Small intestine (tissue), 16 donors: ENCODE data around the gene CYP2A7. TPM values are rescaled to one million over a fixed set of nuclear protein-coding genes. Genes with fewer than 3 reads are reported as not detected.
A peak's percentile ranks its signal among the peaks of the same experiment; 100 is the strongest.
"Not testable (repeated sequence)": the region's sequence is repeated elsewhere in the genome, so short reads cannot be mapped to it uniquely, and the experiment has no call there.

ENCODE experiments used
- DNase-seq, 2 donors: peaks; one replicate each; pipeline versions ENCODE4 v3.0.0 to v3.0.0-alpha.2; 2013
- FAIRE-seq: peaks from 2 replicates; lab custom pipeline; 2012; peaks lifted over from hg19 to GRCh38; lab: Jason Lieb, UNC
- H3K27ac ChIP-seq, 3 donors: one replicate each; pipeline ENCODE4 v1.5.1; 2013; ENCODE audit warnings: low read length in 2 of 3, mild to moderate bottlenecking in 2 of 3, control low read depth in 1 of 3, inconsistent platforms in 1 of 3, low read depth in 1 of 3, moderate library complexity in 1 of 3
- H3K27me3 ChIP-seq, 3 donors: one replicate each; pipeline ENCODE4 v1.6.1; 2013; ENCODE audit warnings: low read length in 3 of 3, inconsistent platforms in 1 of 3; ENCODE audit not compliant: control insufficient read depth in 3 of 3, insufficient read depth in 3 of 3
- H3K36me3 ChIP-seq, 3 donors: one replicate each; pipeline ENCODE4 v1.6.1; 2013; ENCODE audit warnings: low read length in 3 of 3, inconsistent platforms in 1 of 3, low read depth in 1 of 3, mild to moderate bottlenecking in 1 of 3, moderate library complexity in 1 of 3; ENCODE audit not compliant: control insufficient read depth in 3 of 3, insufficient read depth in 2 of 3
- H3K4me1 ChIP-seq, 3 donors: one replicate each; pipeline ENCODE4 v1.6.1; 2013; ENCODE audit warnings: low read length in 2 of 3, inconsistent platforms in 1 of 3, low read depth in 1 of 3, mild to moderate bottlenecking in 1 of 3, moderate library complexity in 1 of 3; ENCODE audit not compliant: control insufficient read depth in 3 of 3, insufficient read depth in 2 of 3
- H3K4me3 ChIP-seq, 3 donors: one replicate each; pipeline ENCODE4 v1.5.1; 2013; ENCODE audit warnings: low read length in 3 of 3, control low read depth in 1 of 3, inconsistent platforms in 1 of 3, low read depth in 1 of 3, mild to moderate bottlenecking in 1 of 3, moderate library complexity in 1 of 3
- H3K9me3 ChIP-seq, 2 donors: one replicate each; pipeline ENCODE4 v1.6.1; 2013; ENCODE audit warnings: low read depth in 1 of 2, low read length in 1 of 2; ENCODE audit not compliant: control insufficient read depth in 2 of 2, insufficient read depth in 1 of 2
- whole genome bisulfite sequencing, 3 donors: extraction: QIAGEN DNeasy Blood & Tissue Kit; methylation state at CpG; one replicate each; pipeline ENCODE4 v1.1.7; 2013; 5-methylcytosine and 5-hydroxymethylcytosine counted together
- long read RNA-seq, 10 donors: transcript quantifications; one replicate each; lab custom pipeline, GENCODE V29; 2026
- polyA plus RNA-seq, 4 donors: library from polyadenylated mRNA; stranded (reverse) in 3 of 4; unstranded in 1 of 4; fragments of 200-250 nt in 3 of 4; fragments of 120-200 nt in 1 of 4; gene quantifications; one replicate each; pipeline versions ENCODE4 v1.2.1 to v1.2.3, GENCODE V29; 2013
- donor health status: healthy with polysubstance abuse.
- donor health status: control.
- donor health status: control.
- donor health status: Bipolar disorder and iron deficiency.
- donor health status: healthy.

CYP2A7 gene
- under 1 TPM in 1 of 4 donors, not detected in 3; 0.13 TPM for polyA plus RNA-seq
- long read RNA-seq, donor 1, partial matches to known transcripts, result 30 of 30 reads
- long read RNA-seq, donor 1, other reads (novel, unspliced or antisense), result 0 of 30 reads
- long read RNA-seq, donor 2, result 0 reads
- long read RNA-seq, donor 3, result 0 reads
- long read RNA-seq, donor 4, result 0 reads
- long read RNA-seq, donor 5, result 0 reads
- long read RNA-seq, donor 6, result 0 reads
- long read RNA-seq, donor 7, result 0 reads
- long read RNA-seq, donor 8, result 0 reads
- long read RNA-seq, donor 9, result 0 reads
- long read RNA-seq, donor 10, result 0 reads

DNA sequence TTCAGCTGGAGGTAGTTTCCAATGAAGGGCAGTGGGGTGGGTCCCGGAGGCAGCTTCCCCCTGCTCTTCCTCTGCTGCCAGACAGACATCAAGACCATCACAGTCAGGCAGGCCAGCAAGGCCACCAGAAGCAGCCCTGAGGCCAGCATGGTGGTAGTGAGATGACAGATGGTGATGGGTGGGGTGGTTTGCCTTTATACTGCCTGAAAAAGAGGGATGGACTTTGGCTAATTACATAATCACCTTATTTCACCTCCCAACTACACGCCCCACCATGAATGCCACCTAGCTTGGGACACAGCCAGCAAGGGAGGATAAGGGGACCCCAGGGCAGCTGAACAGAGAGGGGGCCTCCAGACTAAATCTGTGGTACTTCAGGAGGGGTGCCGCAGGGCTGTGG is at the start of gene CYP2A7:
TSS of gene CYP2A7 (minus strand) at position 170 of the 400 bp plus-strand sequence. CDS start at position 149, 21 bp downstream.
- not testable (repeated sequence) for H3K36me3 ChIP-seq, H3K27ac ChIP-seq, H3K4me3 ChIP-seq, H3K9me3 ChIP-seq, FAIRE-seq
- 52 to 73% (median 71%) methylated on average over 3 of the region's 3 CpGs for WGBS, 3 donors
- Histone ChIP-seq H3K27me3 (peaks cover 0 to 13% (median 0%) of the 10 kb centered on the region in 3 donors), H3K4me1 (peaks cover 0 to 11% (median 0%) of the 10 kb centered on the region in 3 donors)
- peak; percentile 54 to 62 for DNase-seq

- not testable (repeated sequence) for H3K27ac ChIP-seq, FAIRE-seq, H3K9me3 ChIP-seq, H3K36me3 ChIP-seq, H3K4me3 ChIP-seq, H3K27me3 ChIP-seq, DNase-seq
- peaks cover 0 to 27% (median 2%) of the 10 kb centered on the region in 3 donors for H3K4me1 ChIP-seq
- 86 to 91% (median 89%) methylated on average over 2 of the region's 2 CpGs for WGBS, 3 donors
Measured at GRCh38 chr19:40930799-40931198, 48.8 kb upstream of the CYP2A7 start.

- WGBS, 3 donors, result 72 to 81% (median 72%) methylated on average over 2 to 3 of the region's 3 CpGs
- not testable (repeated sequence) for FAIRE-seq, H3K27me3 ChIP-seq, H3K36me3 ChIP-seq, DNase-seq, H3K4me3 ChIP-seq, H3K9me3 ChIP-seq, H3K27ac ChIP-seq
- H3K4me1 ChIP-seq, result peaks cover 0 to 32% (median 2%) of the 10 kb centered on the region in 3 donors
Measured at GRCh38 chr19:40929942-40930341, 47.9 kb upstream of the CYP2A7 start.

- H3K4me3 ChIP-seq, result no peak overlapping the region
- peaks cover 0 to 38% (median 2%) of the 10 kb centered on the region in 3 donors for H3K4me1 ChIP-seq
- H3K36me3 ChIP-seq, result no peaks in the 10 kb centered on the region
- WGBS, 3 donors, result 45 to 71% (median 65%) methylated on average over 1 of the region's 1 CpG
- peaks cover 0 to 6% of the 10 kb centered on the region in 2 donors for H3K9me3 ChIP-seq
- DNase-seq, result peak; percentile 39 to 78
- no peaks in the 10 kb centered on the region for H3K27me3 ChIP-seq
- H3K27ac ChIP-seq, result peak overlapping the region in 1 of 3 donors; percentile 87
- no peak for FAIRE-seq
Measured at GRCh38 chr19:40928850-40929249, 46.8 kb upstream of the CYP2A7 start.

DNA sequence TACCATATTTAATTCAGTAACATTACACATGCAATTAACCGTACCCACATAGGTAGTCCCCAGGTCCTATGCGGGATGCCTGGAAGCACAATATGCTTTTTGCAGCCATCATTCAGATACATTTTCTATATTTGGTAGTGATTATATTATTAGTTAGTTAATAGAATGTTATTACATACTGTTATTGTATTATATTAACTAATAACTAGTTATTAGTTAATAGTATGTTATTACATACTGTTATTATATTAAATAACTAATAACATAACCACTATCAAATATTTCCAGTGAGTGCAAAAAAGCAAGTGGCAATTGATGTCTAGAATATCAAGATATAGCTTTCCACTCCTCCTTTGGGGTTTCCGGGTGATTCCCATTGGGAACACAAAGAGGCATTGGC is 45.5 kb upstream of the CYP2A7 start:
- Histone ChIP-seq H3K4me1 (peaks cover 0 to 50% (median 2%) of the 10 kb centered on the region in 3 donors), H3K27ac (peak overlapping the region in 1 of 3 donors; percentile 87), H3K4me3 (no peak overlapping the region), H3K9me3 (peaks cover 0 to 6% of the 10 kb centered on the region in 2 donors), H3K36me3 (no peaks in the 10 kb centered on the region), H3K27me3 (no peaks in the 10 kb centered on the region)
- DNase-seq (no peak), FAIRE-seq (no peak)
- 70 to 83% (median 78%) methylated on average over 3 of the region's 3 CpGs for WGBS, 3 donors

GRCh38 chr19:40926276-40926675 is 44.2 kb upstream of the CYP2A7 start:
- not testable (repeated sequence) for FAIRE-seq, H3K9me3 ChIP-seq, DNase-seq, H3K36me3 ChIP-seq, H3K27me3 ChIP-seq
- Histone ChIP-seq H3K27ac (peak overlapping the region in 1 of 3 donors; percentile 81), H3K4me1 (peaks cover 0 to 58% (median 2%) of the 10 kb centered on the region in 3 donors), H3K4me3 (peak overlapping the region in 1 of 3 donors; percentile 39)
- 87 to 97% (median 93%) methylated on average over 1 of the region's 1 CpG for WGBS, 3 donors

- 34 to 58% (median 47%) methylated on average over 7 of the region's 7 CpGs for WGBS, 3 donors
- peak; percentile 81 to 92 for DNase-seq
- H3K27ac ChIP-seq, result peak overlapping the region in 2 of 3 donors; percentile 76 to 81
Measured at GRCh38 chr19:40923934-40924391, 41.9 kb upstream of the CYP2A7 start.

DNA sequence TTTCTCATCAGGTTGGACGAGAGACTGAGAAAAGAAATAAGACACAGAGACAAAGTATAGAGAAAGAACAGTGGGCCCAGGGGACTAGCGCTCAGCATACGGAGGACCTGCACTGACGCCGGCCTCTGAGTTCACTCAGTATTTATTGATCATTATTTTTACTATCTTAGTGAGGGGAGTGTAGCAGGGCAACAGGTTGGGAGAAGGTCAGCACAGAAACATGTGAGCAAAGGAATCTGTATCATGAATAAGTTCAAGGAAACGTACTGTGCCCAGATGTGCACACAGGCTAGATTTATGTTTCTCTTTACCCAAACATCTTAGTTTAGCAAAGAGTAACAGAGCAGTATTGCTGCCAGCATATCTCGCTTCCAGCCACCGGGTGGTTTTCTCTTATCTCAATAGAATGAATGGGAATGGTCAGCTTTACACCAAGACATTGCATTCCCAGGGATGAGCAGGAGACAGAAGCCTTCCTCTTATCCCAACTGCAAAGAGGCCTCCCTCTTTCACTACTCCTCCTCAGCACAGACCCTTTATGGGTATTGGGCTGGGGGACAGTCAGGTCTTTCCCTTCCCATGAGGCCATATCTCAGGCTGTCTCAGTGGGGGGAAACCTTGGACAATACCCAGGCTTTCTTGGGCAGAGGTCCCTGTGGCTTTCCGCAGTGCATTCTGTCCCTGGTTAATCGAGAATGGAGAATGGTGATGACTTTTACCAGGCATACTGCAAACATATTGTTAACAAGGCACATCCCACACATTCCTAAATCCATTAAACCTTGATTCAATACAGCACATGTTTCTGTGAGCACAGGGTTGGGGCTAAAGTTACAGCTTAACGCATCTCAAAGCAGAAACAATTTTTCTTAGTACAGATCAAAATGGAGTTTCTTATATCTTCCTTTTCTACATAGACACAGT is 40.5 kb upstream of the CYP2A7 start:
- H3K27me3 ChIP-seq, H3K36me3 ChIP-seq, H3K4me3 ChIP-seq, FAIRE-seq: not testable (repeated sequence)
- H3K4me1 ChIP-seq, result peaks cover 0 to 48% (median 0%) of the 10 kb centered on the region in 3 donors
- 63 to 79% (median 72%) methylated on average over 11 of the region's 11 CpGs for WGBS, 3 donors
- peak in 1 of 2 donors; percentile 51 for DNase-seq
- peaks cover 0 to 15% of the 10 kb centered on the region in 2 donors for H3K9me3 ChIP-seq
- peak overlapping the region in 2 of 3 donors; percentile 72 to 81 for H3K27ac ChIP-seq

More at GRCh38 chr19:40923934-40924391, 41.9 kb upstream of the CYP2A7 start:
- FAIRE-seq, result no peak
- Histone ChIP-seq H3K27me3 (no peaks in the 10 kb centered on the region), H3K36me3 (no peaks in the 10 kb centered on the region), H3K4me3 (peak overlapping the region in 1 of 3 donors; percentile 39), H3K9me3 (peaks cover 0 to 15% of the 10 kb centered on the region in 2 donors), H3K4me1 (peaks cover 0 to 59% (median 2%) of the 10 kb centered on the region in 3 donors)
